ENCODE data around the gene KCTD13. TPM values are rescaled to one million over a fixed set of nuclear protein-coding genes. Genes with fewer than 3 reads are reported as not detected.
A peak's percentile ranks its signal among the peaks of the same experiment; 100 is the strongest.

The KCTD13 gene
- total and polyA plus RNA-seq, 5 donors from 2014 or later = 7.0 to 52.3 (median 11.5) TPM

DNA sequence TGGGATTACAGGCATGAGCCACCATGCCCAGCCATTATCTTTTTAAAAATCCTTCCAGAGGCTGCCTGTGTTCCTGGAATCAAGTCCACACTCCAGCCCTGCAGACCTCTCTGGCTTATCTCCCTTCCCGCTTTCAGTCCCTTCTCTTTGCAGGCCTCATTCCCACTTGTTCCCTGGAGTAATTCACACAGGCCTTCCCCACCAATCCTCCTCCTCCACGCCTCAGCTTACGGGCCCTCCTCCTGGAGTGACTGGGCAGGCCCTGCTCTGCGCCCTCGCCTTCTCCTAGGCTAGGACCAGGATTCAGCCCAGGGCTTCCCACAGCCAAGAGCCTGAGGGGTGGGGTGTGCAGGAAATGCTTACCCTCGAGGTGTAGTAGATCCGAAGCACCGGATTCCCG is 65.8 kb downstream of the KCTD13 start:
- Histone ChIP-seq H3K4me3 (ENCODE audit: low read depth, low read length) (no peak overlapping the region), H3K36me3 (ENCODE audit: control insufficient read depth, insufficient read depth, low read length) (peaks cover 25% of the 10 kb centered on the region), H3K27me3 (ENCODE audit: control insufficient read depth, insufficient read depth, low read length) (no peaks in the 10 kb centered on the region), H3K9me3 (ENCODE audit: control insufficient read depth in 2 of 2, low read length in 2 of 2) (no peaks in the 10 kb centered on the region), H3K4me1 (ENCODE audit: control insufficient read depth, insufficient read depth, low read length, poor library complexity, severe bottlenecking) (peaks cover 27% of the 10 kb centered on the region), H3K27ac (ENCODE audit: insufficient read depth, low read length, poor library complexity, severe bottlenecking) (no peak overlapping the region)
- DNase-seq (no peak), ATAC-seq (ENCODE audit: low read depth in 2 of 2) (no peak)
- H3K9me3 Mint-ChIP-seq = no peaks in the 10 kb centered on the region
- peaks cover 23% of the 10 kb centered on the region for H3K36me3 Mint-ChIP-seq
- peak overlapping the region in 3 of 4 donors; percentile 86 to 98 (median 96) for H3K4me3 Mint-ChIP-seq
- H3K27me3 Mint-ChIP-seq = peaks cover 9% of the 10 kb centered on the region
- H3K27ac Mint-ChIP-seq = peak overlapping the region in 2 of 3 donors; percentile 48 to 65
- peaks cover 5 to 39% (median 16%) of the 10 kb centered on the region in 4 donors for H3K4me1 Mint-ChIP-seq

DNA sequence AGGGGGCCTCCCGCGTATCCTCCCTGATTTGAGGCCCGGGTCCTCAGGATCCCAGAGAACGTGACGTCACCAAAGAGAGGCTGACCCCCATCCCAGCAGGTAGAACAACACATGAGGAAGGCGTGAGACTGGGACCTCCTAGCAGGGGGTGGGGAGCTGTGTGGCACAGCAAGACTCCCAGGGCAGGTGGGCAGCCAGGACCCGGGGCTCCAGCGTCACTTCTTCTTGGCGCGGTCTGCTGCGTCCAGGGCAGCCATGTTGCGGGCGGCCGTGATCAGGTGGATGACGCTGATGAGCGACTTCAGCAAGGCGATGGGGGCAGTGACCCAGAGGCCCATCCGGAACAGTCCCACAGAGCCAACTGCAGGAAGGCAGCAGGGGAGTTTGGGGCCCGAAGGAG is 67.1 kb downstream of the KCTD13 start:
- peaks cover 4% of the 10 kb centered on the region for H3K27me3 Mint-ChIP-seq
- DNase-seq = no peak
- no peak overlapping the region for H3K27ac ChIP-seq (ENCODE audit: insufficient read depth, low read length, poor library complexity, severe bottlenecking)
- no peaks in the 10 kb centered on the region for H3K27me3 ChIP-seq (ENCODE audit: control insufficient read depth, insufficient read depth, low read length)
- H3K9me3 Mint-ChIP-seq = no peaks in the 10 kb centered on the region
- peaks cover 5 to 39% (median 16%) of the 10 kb centered on the region in 4 donors for H3K4me1 Mint-ChIP-seq
- no peak overlapping the region for H3K27ac Mint-ChIP-seq
- H3K4me3 Mint-ChIP-seq = peak overlapping the region in 3 of 4 donors; percentile 21 to 64 (median 61)
- H3K36me3 Mint-ChIP-seq = peaks cover 23% of the 10 kb centered on the region
- H3K9me3 ChIP-seq (ENCODE audit: control insufficient read depth in 2 of 2, low read length in 2 of 2) = no peaks in the 10 kb centered on the region
- H3K4me3 ChIP-seq (ENCODE audit: low read depth, low read length) = no peak overlapping the region
- no peak for ATAC-seq (ENCODE audit: low read depth in 2 of 2)
- peaks cover 25% of the 10 kb centered on the region for H3K36me3 ChIP-seq (ENCODE audit: control insufficient read depth, insufficient read depth, low read length)
- peaks cover 27% of the 10 kb centered on the region for H3K4me1 ChIP-seq (ENCODE audit: control insufficient read depth, insufficient read depth, low read length, poor library complexity, severe bottlenecking)

GRCh38 chr16:29858149-29858849 is 67.7 kb downstream of the KCTD13 start:
- Mint-ChIP-seq H3K4me1 (peaks cover 5 to 34% (median 14%) of the 10 kb centered on the region in 4 donors), H3K36me3 (peaks cover 23% of the 10 kb centered on the region), H3K9me3 (no peaks in the 10 kb centered on the region), H3K4me3 (peak overlapping the region in 2 of 4 donors; percentile 26 to 52), H3K27ac (no peak overlapping the region), H3K27me3 (no peaks in the 10 kb centered on the region)
- ATAC-seq (ENCODE audit: low read depth in 2 of 2) = no peak
- no peak for DNase-seq
- Histone ChIP-seq H3K9me3 (ENCODE audit: control insufficient read depth in 2 of 2, low read length in 2 of 2) (no peaks in the 10 kb centered on the region), H3K27me3 (ENCODE audit: control insufficient read depth, insufficient read depth, low read length) (no peaks in the 10 kb centered on the region), H3K4me1 (ENCODE audit: control insufficient read depth, insufficient read depth, low read length, poor library complexity, severe bottlenecking) (peaks cover 21% of the 10 kb centered on the region), H3K4me3 (ENCODE audit: low read depth, low read length) (no peak overlapping the region), H3K27ac (ENCODE audit: insufficient read depth, low read length, poor library complexity, severe bottlenecking) (no peak overlapping the region), H3K36me3 (ENCODE audit: control insufficient read depth, insufficient read depth, low read length) (peaks cover 25% of the 10 kb centered on the region)

DNA sequence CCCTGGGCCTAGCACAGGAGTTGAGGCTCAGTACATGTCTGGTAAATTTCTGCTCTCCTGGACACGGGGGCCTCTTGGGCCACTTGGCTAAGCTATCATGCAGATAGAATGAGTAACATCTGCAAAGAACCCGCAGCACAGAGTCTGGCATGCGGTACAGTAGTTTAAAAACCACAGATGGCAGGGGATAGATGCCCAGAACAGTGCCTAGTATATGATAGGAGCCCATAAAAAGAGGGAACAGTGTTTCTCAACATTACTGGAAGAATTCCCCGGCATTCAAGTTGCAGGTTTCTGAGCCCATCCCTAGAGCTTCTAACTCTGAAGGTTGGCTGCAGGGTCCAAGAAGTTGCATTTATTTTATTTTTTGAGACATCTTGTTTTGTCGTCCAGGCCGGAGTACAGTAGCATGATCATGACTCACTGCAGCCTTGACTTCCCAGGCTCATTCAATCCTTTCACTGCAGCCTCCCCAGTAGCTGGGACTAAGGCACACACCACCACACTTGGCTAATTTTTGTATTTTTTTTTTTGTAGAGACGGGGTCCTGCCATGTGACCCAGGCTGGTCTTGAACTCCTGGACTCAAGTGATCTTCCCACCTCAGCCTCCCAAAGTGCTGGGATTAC is 68.8 kb downstream of the KCTD13 start:
- H3K27me3 Mint-ChIP-seq = no peaks in the 10 kb centered on the region
- H3K4me3 Mint-ChIP-seq = peak overlapping the region in 2 of 4 donors; percentile 6 to 64
- DNase-seq = no peak

More for the DNA sequence above, 68.8 kb downstream of the KCTD13 start:
- H3K9me3 ChIP-seq (ENCODE audit: control insufficient read depth in 2 of 2, low read length in 2 of 2) = no peaks in the 10 kb centered on the region
- Mint-ChIP-seq H3K27ac (peak overlapping the region in 1 of 3 donors; percentile 87), H3K9me3 (no peaks in the 10 kb centered on the region), H3K4me1 (peaks cover 5 to 27% (median 12%) of the 10 kb centered on the region in 4 donors), H3K36me3 (peaks cover 23% of the 10 kb centered on the region)
- H3K27me3 ChIP-seq (ENCODE audit: control insufficient read depth, insufficient read depth, low read length) = no peaks in the 10 kb centered on the region
- no peak for ATAC-seq (ENCODE audit: low read depth in 2 of 2)
- peaks cover 25% of the 10 kb centered on the region for H3K36me3 ChIP-seq (ENCODE audit: control insufficient read depth, insufficient read depth, low read length)
- no peak overlapping the region for H3K27ac ChIP-seq (ENCODE audit: insufficient read depth, low read length, poor library complexity, severe bottlenecking)
- peaks cover 14% of the 10 kb centered on the region for H3K4me1 ChIP-seq (ENCODE audit: control insufficient read depth, insufficient read depth, low read length, poor library complexity, severe bottlenecking)
- no peak overlapping the region for H3K4me3 ChIP-seq (ENCODE audit: low read depth, low read length)

Other genes with a start within 250 kb of the KCTD13 start
- gene QPRT, start 247.0 kb downstream of the KCTD13 start, total RNA-seq = 2.4 TPM
- 1 to 10 TPM in 1 of 4 donors, under 1 TPM in 3; 0.53 to 2.1 (median 0.69) TPM for gene QPRT, start 247.0 kb downstream of the KCTD13 start, polyA plus RNA-seq
- 89.4 TPM for gene C16orf54, start 180.2 kb downstream of the KCTD13 start, total RNA-seq
- gene C16orf54, start 180.2 kb downstream of the KCTD13 start, polyA plus RNA-seq = 10 to 100 TPM; 31.4 to 84.9 (median 57.2) TPM
- gene ZG16, start 148.0 kb downstream of the KCTD13 start, total RNA-seq = not detected
- gene ZG16, start 148.0 kb downstream of the KCTD13 start, polyA plus RNA-seq = not detected
- gene KIF22, start 135.5 kb downstream of the KCTD13 start, total RNA-seq = 89.1 TPM
- 10 to 100 TPM; 49.4 to 65.1 (median 56.1) TPM for gene KIF22, start 135.5 kb downstream of the KCTD13 start, polyA plus RNA-seq
- 224 TPM for gene MAZ, start 119.7 kb downstream of the KCTD13 start, total RNA-seq
- gene MAZ, start 119.7 kb downstream of the KCTD13 start, polyA plus RNA-seq = 10 to 100 TPM; 36.9 to 62.2 (median 44.5) TPM
- 1.9 TPM for gene PRRT2, start 114.0 kb downstream of the KCTD13 start, total RNA-seq
- under 1 TPM in 2 of 4 donors, not detected in 2; 0.06 to 0.17 TPM for gene PRRT2, start 114.0 kb downstream of the KCTD13 start, polyA plus RNA-seq
- 15.6 TPM for gene PAGR1, start 110.1 kb downstream of the KCTD13 start, total RNA-seq
- 10 to 100 TPM; 41.0 to 48.8 (median 45.5) TPM for gene PAGR1, start 110.1 kb downstream of the KCTD13 start, polyA plus RNA-seq
- 163 TPM for gene MVP, start 105.8 kb downstream of the KCTD13 start, total RNA-seq
- gene MVP, start 105.8 kb downstream of the KCTD13 start, polyA plus RNA-seq = 100 to 1,000 TPM; 116 to 157 (median 133) TPM
- 47.7 TPM for gene CDIPT, start 63.0 kb downstream of the KCTD13 start, total RNA-seq
- gene CDIPT, start 63.0 kb downstream of the KCTD13 start, polyA plus RNA-seq = 100 to 1,000 TPM; 100 to 122 (median 108) TPM
- not detected for gene SEZ6L2, start 26.7 kb downstream of the KCTD13 start, total RNA-seq
- not detected for gene SEZ6L2, start 26.7 kb downstream of the KCTD13 start, polyA plus RNA-seq
- not detected for gene ASPHD1, start 25.7 kb downstream of the KCTD13 start, total RNA-seq
- gene ASPHD1, start 25.7 kb downstream of the KCTD13 start, polyA plus RNA-seq = not detected
- 76.7 TPM for gene TMEM219, start 35.9 kb upstream of the KCTD13 start, total RNA-seq
- 100 to 1,000 TPM; 193 to 261 (median 221) TPM for gene TMEM219, start 35.9 kb upstream of the KCTD13 start, polyA plus RNA-seq
- gene TAOK2, start 47.6 kb upstream of the KCTD13 start, total RNA-seq = 30.0 TPM
- gene TAOK2, start 47.6 kb upstream of the KCTD13 start, polyA plus RNA-seq = 1 to 10 TPM; 2.1 to 3.5 (median 2.9) TPM
- 12.4 TPM for gene HIRIP3, start 69.4 kb upstream of the KCTD13 start, total RNA-seq
- gene HIRIP3, start 69.4 kb upstream of the KCTD13 start, polyA plus RNA-seq = 10 to 100 TPM; 13.9 to 19.9 (median 16.2) TPM
- gene INO80E, start 70.0 kb upstream of the KCTD13 start, total RNA-seq = 105 TPM
- 1 to 10 TPM; 5.0 to 8.9 (median 6.0) TPM for gene INO80E, start 70.0 kb upstream of the KCTD13 start, polyA plus RNA-seq
- gene DOC2A, start 84.8 kb upstream of the KCTD13 start, total RNA-seq = not detected
- gene DOC2A, start 84.8 kb upstream of the KCTD13 start, polyA plus RNA-seq = not detected
- gene C16orf92, start 97.0 kb upstream of the KCTD13 start, total RNA-seq = not detected
- not detected for gene C16orf92, start 97.0 kb upstream of the KCTD13 start, polyA plus RNA-seq
- gene TLCD3B, start 105.0 kb upstream of the KCTD13 start, total RNA-seq = not detected
- gene TLCD3B, start 105.0 kb upstream of the KCTD13 start, polyA plus RNA-seq = not detected
- gene ALDOA, start 139.5 kb upstream of the KCTD13 start, total RNA-seq = 430 TPM
- gene ALDOA, start 139.5 kb upstream of the KCTD13 start, polyA plus RNA-seq = 1,000 to 10,000 TPM; 1,129 to 1,243 (median 1,151) TPM
- 97.0 TPM for gene PPP4C, start 149.8 kb upstream of the KCTD13 start, total RNA-seq
- 100 to 1,000 TPM; 232 to 289 (median 262) TPM for gene PPP4C, start 149.8 kb upstream of the KCTD13 start, polyA plus RNA-seq
- gene TBX6, start 165.7 kb upstream of the KCTD13 start, total RNA-seq = 0.42 TPM
- under 1 TPM in 1 of 4 donors, not detected in 3; 0.29 TPM for gene TBX6, start 165.7 kb upstream of the KCTD13 start, polyA plus RNA-seq
- 121 TPM for gene YPEL3, start 170.0 kb upstream of the KCTD13 start, total RNA-seq
- gene YPEL3, start 170.0 kb upstream of the KCTD13 start, polyA plus RNA-seq = 100 to 1,000 TPM; 245 to 319 (median 297) TPM
- gene GDPD3, start 187.3 kb upstream of the KCTD13 start, total RNA-seq = 26.7 TPM
- gene GDPD3, start 187.3 kb upstream of the KCTD13 start, polyA plus RNA-seq = under 1 TPM in 2 of 4 donors, not detected in 2; 0.13 to 0.28 TPM
- gene MAPK3, start 197.0 kb upstream of the KCTD13 start, total RNA-seq = 71.4 TPM
- 10 to 100 TPM in 1 of 4 donors, 1 to 10 TPM in 3; 7.3 to 12.6 (median 9.1) TPM for gene MAPK3, start 197.0 kb upstream of the KCTD13 start, polyA plus RNA-seq

Measured in CD4-positive, CD25-positive, alpha-beta regulatory T cell (primary cell).